K562 (cell line): ENCODE results near the gene RNF41. TPM values are rescaled to one million over a fixed set of nuclear protein-coding genes. Genes with fewer than 3 reads are reported as not detected.

Experiments
- ASH1L ChIP-seq: fragments of 450-650 bp; IDR thresholded peaks from 2 replicates; pipeline ENCODE4 v1.6.1; 2018; ENCODE audit warnings: borderline replicate concordance, mild to moderate bottlenecking, low read depth; ENCODE audit not compliant: partially characterized antibody
- BCOR ChIP-seq: fragments of 450-650 bp; IDR thresholded peaks from 2 replicates; pipeline ENCODE4 v1.6.1; 2016
- BRCA1 ChIP-seq, 2 experiments: fragments of 450-650 bp in 1 of 2; sonication (generic) in 1 of 2; formaldehyde crosslinking in 1 of 2; IDR thresholded peaks; 2 replicates each; pipeline versions ENCODE4 v1.5.0 to v1.6.1; 2017 to 2020; ENCODE audit warnings: mild to moderate bottlenecking in 1 of 2, missing genetic modification reagents in 1 of 2
- CEBPZ ChIP-seq: fragments of 150-350 bp; IDR thresholded peaks from 2 replicates; pipeline ENCODE4 v1.6.1; 2014; ENCODE audit warnings: low read depth, mild to moderate bottlenecking, low read length, borderline replicate concordance
- COPS2 ChIP-seq: fragments of 450-650 bp; conservative IDR thresholded peaks from 2 replicates; pipeline ENCODE4 v1.6.1; 2016; ENCODE audit warnings: mild to moderate bottlenecking, moderate library complexity
- ELF2 ChIP-seq: fragments of 250-450 bp; sonication (Bioruptor Pico); IDR thresholded peaks from 2 replicates; pipeline ENCODE4 v1.5.0; 2021; ENCODE audit warnings: mild to moderate bottlenecking
- FOXA1 ChIP-seq: fragments of 450-650 bp; IDR thresholded peaks from 2 replicates; pipeline ENCODE4 v1.6.1; 2016; ENCODE audit warnings: mild to moderate bottlenecking, borderline replicate concordance
- GTF2B ChIP-seq: IDR thresholded peaks from 2 replicates; pipeline ENCODE4 v1.6.1; 2011; ENCODE audit not compliant: insufficient read length; ENCODE audit errors: extremely low read depth
- MECOM ChIP-seq: fragments of 250-450 bp; sonication (Bioruptor Pico); IDR thresholded peaks from 2 replicates; pipeline ENCODE4 v1.8.0; 2022; ENCODE audit warnings: inconsistent platforms
- MTF1 ChIP-seq: fragments of 250-450 bp; sonication (Bioruptor Pico); IDR thresholded peaks from 2 replicates; pipeline ENCODE4 v1.9.0; 2021; ENCODE audit warnings: moderate library complexity, mild to moderate bottlenecking, inconsistent platforms, borderline replicate concordance
- NCOA4 ChIP-seq: fragments of 450-650 bp; IDR thresholded peaks from 2 replicates; pipeline ENCODE4 v1.6.1; 2018; ENCODE audit warnings: mild to moderate bottlenecking; ENCODE audit not compliant: partially characterized antibody
- NCOA6 ChIP-seq: fragments of 450-650 bp; IDR thresholded peaks from 2 replicates; pipeline ENCODE4 v1.6.1; 2017; ENCODE audit warnings: mild to moderate bottlenecking
- RAD21 ChIP-seq, 2 experiments: fragments of 250-450 bp in 1 of 2; fragments of 450-650 bp in 1 of 2; sonication (Bioruptor Pico) in 1 of 2; formaldehyde crosslinking in 1 of 2; IDR thresholded peaks in 1 of 2; conservative IDR thresholded peaks in 1 of 2; 2 replicates each; pipeline versions ENCODE4 v1.4.0 to v1.8.0; 2020 to 2022; ENCODE audit warnings: mild to moderate bottlenecking in 2 of 2, moderate library complexity in 1 of 2
- TAF9B ChIP-seq: fragments of 450-650 bp; IDR thresholded peaks from 2 replicates; pipeline ENCODE4 v1.6.1; 2018; ENCODE audit warnings: mild to moderate bottlenecking; ENCODE audit not compliant: partially characterized antibody
- ZC3H11A ChIP-seq: IDR thresholded peaks from 2 replicates; pipeline ENCODE4 v1.6.1; 2012; ENCODE audit warnings: low read depth, low read length, improper control_type of control experiment
- ZNF197 ChIP-seq: fragments of 200-800 bp; sonication (Bioruptor generic); IDR thresholded peaks from 2 replicates; pipeline ENCODE4 v1.6.1; 2016; ENCODE audit warnings: low read depth, missing genetic modification characterization, missing compliant biosample characterization
- ZNF398 ChIP-seq: fragments of 250-450 bp; sonication (Bioruptor Pico); IDR thresholded peaks from 2 replicates; pipeline ENCODE4 v1.8.0; 2021; ENCODE audit warnings: moderate library complexity, mild to moderate bottlenecking, inconsistent platforms
- ZNF696 ChIP-seq: fragments of 250-450 bp; sonication (Bioruptor Pico); conservative IDR thresholded peaks from 2 replicates; pipeline ENCODE4 v1.4.0; 2020; ENCODE audit warnings: mild to moderate bottlenecking, moderate library complexity
- polyA plus RNA-seq, 8 experiments: library from polyadenylated mRNA; depleted of rRNA in 4 of 8; stranded (reverse) in 5 of 8; unstranded in 3 of 8; fragments of >200 nt; fragmentation: Nextera tagmentation in 2 of 8; fragmentation: Illumina TruSeq in 1 of 8; extraction: Ambion mirVana in 2 of 8; extraction: Trizol in 1 of 8; gene quantifications; 2 replicates each; pipeline versions ENCODE4 v1.2.1 to v1.2.3, GENCODE V29; 2011 to 2014; ENCODE audit warnings: inconsistent platforms in 1 of 8, missing spikeins in 1 of 8
- total RNA-seq, 7 experiments: library from RNA; depleted of rRNA in 6 of 7; stranded (reverse); fragments of >200 nt in 6 of 7; fragmentation: Illumina TruSeq in 2 of 7; extraction: Trizol in 2 of 7; gene quantifications; 2 replicates each; pipeline versions ENCODE4 v1.2.1 to v1.2.3, GENCODE V29; 2011 to 2021; ENCODE audit warnings: low replicate concordance in 1 of 7
- TF ChIP-seq, protein P1 (sequence below): fragments of 250-450 bp; sonication (Bioruptor Pico); IDR thresholded peaks from 2 replicates; pipeline ENCODE4 v1.5.0; 2022; ENCODE audit warnings: mild to moderate bottlenecking

Gene RNF41
- total and polyA plus RNA-seq, 9 of the 15 experiments (the other 6 are each of a cell fraction or from before 2014, with no cell fraction given), result 28.2 to 46.8 (median 33.8) TPM

GRCh38 chr12:56158029-56158925 is 63.4 kb downstream of the RNF41 start, which contains the start of gene MYL6 (continued):
- TF ChIP-seq MTF1 (CRISPR knock-in tag) (no peak), BCOR (no peak; the same call in 1 of the 2 replicates), TAF9B (peak; percentile 94), ZNF197 (CRISPR knock-in tag) (peak; percentile 48; the same call in 1 of the 2 replicates), ZC3H11A (no peak), CEBPZ (no peak), BRCA1 (IDR thresholded peaks at IDR 0.05) (no peak), BRCA1 (CRISPR knock-in tag; IDR thresholded peaks at IDR 0.05) (no peak), GTF2B (peak; percentile 71), ASH1L (no peak), NCOA6 (no peak), FOXA1 (no peak), COPS2 (no peak), ZNF398 (CRISPR knock-in tag) (no peak), RAD21 (CRISPR knock-in tag; conservative IDR thresholded peaks at IDR 0.05 in 1 of 2, IDR thresholded peaks at IDR 0.05 in 1 of 2) (peak in 1 of 2 experiments; percentile 17; a peak in 1 of 4 replicates), ELF2 (CRISPR knock-in tag) (peak; percentile 82), NCOA4 (no peak), ZNF696 (CRISPR knock-in tag) (no peak), MECOM (no peak; the same call in 1 of the 2 replicates)
- TF ChIP-seq, protein P1, sequence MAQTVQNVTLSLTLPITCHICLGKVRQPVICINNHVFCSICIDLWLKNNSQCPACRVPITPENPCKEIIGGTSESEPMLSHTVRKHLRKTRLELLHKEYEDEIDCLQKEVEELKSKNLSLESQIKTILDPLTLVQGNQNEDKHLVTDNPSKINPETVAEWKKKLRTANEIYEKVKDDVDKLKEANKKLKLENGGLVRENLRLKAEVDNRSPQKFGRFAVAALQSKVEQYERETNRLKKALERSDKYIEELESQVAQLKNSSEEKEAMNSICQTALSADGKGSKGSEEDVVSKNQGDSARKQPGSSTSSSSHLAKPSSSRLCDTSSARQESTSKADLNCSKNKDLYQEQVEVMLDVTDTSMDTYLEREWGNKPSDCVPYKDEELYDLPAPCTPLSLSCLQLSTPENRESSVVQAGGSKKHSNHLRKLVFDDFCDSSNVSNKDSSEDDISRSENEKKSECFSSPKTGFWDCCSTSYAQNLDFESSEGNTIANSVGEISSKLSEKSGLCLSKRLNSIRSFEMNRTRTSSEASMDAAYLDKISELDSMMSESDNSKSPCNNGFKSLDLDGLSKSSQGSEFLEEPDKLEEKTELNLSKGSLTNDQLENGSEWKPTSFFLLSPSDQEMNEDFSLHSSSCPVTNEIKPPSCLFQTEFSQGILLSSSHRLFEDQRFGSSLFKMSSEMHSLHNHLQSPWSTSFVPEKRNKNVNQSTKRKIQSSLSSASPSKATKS (CRISPR knock-in tag), result 0 out of 2 replicates have a peak, but pooled peaks have one; percentile 30
